Measurements from ENCODE around the gene EPHA3.
"Not testable (repeated sequence)": the region's sequence is repeated elsewhere in the genome, so short reads cannot be mapped to it uniquely, and the experiment has no call there.

DNA sequence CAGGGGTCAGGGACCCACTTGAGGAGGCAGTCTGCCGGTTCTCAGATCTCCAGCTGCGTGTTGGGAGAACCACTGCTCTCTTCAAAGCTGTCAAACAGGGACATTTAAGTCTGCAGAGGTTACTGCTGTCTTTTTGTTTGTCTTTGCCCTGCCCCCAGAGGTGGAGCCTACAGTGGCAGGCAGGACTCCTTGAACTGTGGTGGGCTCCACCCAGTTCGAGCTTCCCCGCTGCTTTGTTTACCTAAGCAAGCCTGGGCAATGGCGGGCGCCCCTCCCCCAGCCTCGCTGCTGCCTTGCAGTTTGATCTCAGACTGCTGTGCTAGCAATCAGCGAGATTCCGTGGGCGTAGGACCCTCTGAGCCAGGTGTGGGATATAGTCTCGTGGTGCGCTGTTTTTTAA, 243.5 kb downstream of the EPHA3 start:
- TF ChIP-seq, protein P1, sequence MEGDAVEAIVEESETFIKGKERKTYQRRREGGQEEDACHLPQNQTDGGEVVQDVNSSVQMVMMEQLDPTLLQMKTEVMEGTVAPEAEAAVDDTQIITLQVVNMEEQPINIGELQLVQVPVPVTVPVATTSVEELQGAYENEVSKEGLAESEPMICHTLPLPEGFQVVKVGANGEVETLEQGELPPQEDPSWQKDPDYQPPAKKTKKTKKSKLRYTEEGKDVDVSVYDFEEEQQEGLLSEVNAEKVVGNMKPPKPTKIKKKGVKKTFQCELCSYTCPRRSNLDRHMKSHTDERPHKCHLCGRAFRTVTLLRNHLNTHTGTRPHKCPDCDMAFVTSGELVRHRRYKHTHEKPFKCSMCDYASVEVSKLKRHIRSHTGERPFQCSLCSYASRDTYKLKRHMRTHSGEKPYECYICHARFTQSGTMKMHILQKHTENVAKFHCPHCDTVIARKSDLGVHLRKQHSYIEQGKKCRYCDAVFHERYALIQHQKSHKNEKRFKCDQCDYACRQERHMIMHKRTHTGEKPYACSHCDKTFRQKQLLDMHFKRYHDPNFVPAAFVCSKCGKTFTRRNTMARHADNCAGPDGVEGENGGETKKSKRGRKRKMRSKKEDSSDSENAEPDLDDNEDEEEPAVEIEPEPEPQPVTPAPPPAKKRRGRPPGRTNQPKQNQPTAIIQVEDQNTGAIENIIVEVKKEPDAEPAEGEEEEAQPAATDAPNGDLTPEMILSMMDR (IDR thresholded peaks at IDR 0.05; ENCODE audit: low read length), result not testable (repeated sequence)
- TF ChIP-seq EZH2 (IDR thresholded peaks at IDR 0.05; ENCODE audit: borderline replicate concordance, low read length), result not testable (repeated sequence)

All from OCI-LY1 (cell line).